Vagina (tissue), 2 donors: Measurements from ENCODE around the gene FAM200A. TPM values are rescaled to one million over a fixed set of nuclear protein-coding genes. Genes with fewer than 3 reads are reported as not detected.
A peak's percentile ranks its signal among the peaks of the same experiment; 100 is the strongest.

Experiments used
- DNase-seq, 2 donors: peaks; one replicate each; pipeline ENCODE4 v3.0.0-alpha.2; 2017; ENCODE audit errors: extremely low spot score in 2 of 2
- H3K27ac ChIP-seq: fragments of 200-600 bp; sonication (generic); one replicate; pipeline ENCODE4 v1.5.1; 2019
- H3K27me3 ChIP-seq: fragments of 200-600 bp; sonication (generic); one replicate; pipeline ENCODE4 v1.5.1; 2019
- H3K36me3 ChIP-seq, 2 donors: fragments of 200-600 bp; sonication (generic); one replicate each; pipeline ENCODE4 v1.5.1; 2017 to 2019
- H3K4me1 ChIP-seq: fragments of 200-600 bp; sonication (generic); one replicate; pipeline ENCODE4 v1.5.1; 2019
- H3K4me3 ChIP-seq, 2 donors: fragments of 200-600 bp; sonication (generic); 1 replicate in 1 of 2; 2 replicates in 1 of 2; pipeline ENCODE4 v1.5.1; 2016 to 2019
- H3K9me3 ChIP-seq: fragments of 200-600 bp; sonication (generic); one replicate; pipeline ENCODE4 v1.5.1; 2019
- CTCF ChIP-seq, 3 experiments: fragments of 450-650 bp in 2 of 3; fragments of 200-600 bp in 1 of 3; sonication (generic) in 1 of 3; IDR thresholded peaks; one replicate each; pipeline ENCODE4 v1.5.1; 2017 to 2019; ENCODE audit warnings: antibody characterized with exemption in 3 of 3, mild to moderate bottlenecking in 2 of 3, moderate library complexity in 2 of 3
- POLR2A ChIP-seq, 2 donors: fragments of 450-650 bp; IDR thresholded peaks; one replicate each; pipeline ENCODE4 v1.6.1; 2017; ENCODE audit warnings: antibody characterized with exemption in 2 of 2, mild to moderate bottlenecking in 2 of 2, moderate library complexity in 2 of 2
- POLR2AphosphoS5 ChIP-seq, 2 donors: sonication (generic); formaldehyde crosslinking; IDR thresholded peaks; one replicate each; pipeline ENCODE4 v1.9.0; 2017; ENCODE audit warnings: antibody characterized with exemption in 2 of 2, mild to moderate bottlenecking in 2 of 2, low read depth in 1 of 2; ENCODE audit not compliant: insufficient read depth in 1 of 2
- intact Hi-C: fragments of 100-400 bp; cut with DNase I; formaldehyde crosslinking; loops from one replicate; pipeline ENCODE4 v1.15.1; 2023
- total RNA-seq: library from RNA; depleted of rRNA; stranded (reverse); fragments of >200 nt; gene quantifications from one replicate; pipeline ENCODE4 v1.2.3, GENCODE V29; 2016

FAM200A gene
- total RNA-seq, 1 donor from 2014 or later, result 3.4 TPM

- peaks cover 4 to 48% of the 10 kb centered on the region in 2 donors for H3K36me3 ChIP-seq
- TF ChIP-seq CTCF (IDR thresholded peaks at IDR 0.05) (no peak), POLR2AphosphoS5 (IDR thresholded peaks at IDR 0.05; ENCODE audit: insufficient read depth in 1 of 2, low read depth in 1 of 2) (no peak), POLR2A (IDR thresholded peaks at IDR 0.05) (no peak)
- no peaks in the 10 kb centered on the region for H3K9me3 ChIP-seq
- DNase-seq, result no peak
- intact Hi-C loops, result no loop called here
- peak overlapping the region; percentile 85 for H3K27ac ChIP-seq
- H3K27me3 ChIP-seq, result no peaks in the 10 kb centered on the region
- H3K4me1 ChIP-seq, result peaks cover 59% of the 10 kb centered on the region
- no peak overlapping the region for H3K4me3 ChIP-seq
These were observed 10.3 kb upstream of the FAM200A start for GRCh38 chr7:99562114-99562784.

GRCh38 chr7:99561737-99562051, 9.8 kb upstream of the FAM200A start:
- TF ChIP-seq POLR2A (IDR thresholded peaks at IDR 0.05) (no peak), CTCF (IDR thresholded peaks at IDR 0.05) (no peak), POLR2AphosphoS5 (IDR thresholded peaks at IDR 0.05; ENCODE audit: insufficient read depth in 1 of 2, low read depth in 1 of 2) (no peak)
- Histone ChIP-seq H3K9me3 (no peaks in the 10 kb centered on the region), H3K4me3 (no peak overlapping the region), H3K36me3 (peaks cover 4 to 48% of the 10 kb centered on the region in 2 donors), H3K27ac (peak overlapping the region; percentile 85), H3K27me3 (no peaks in the 10 kb centered on the region), H3K4me1 (peaks cover 64% of the 10 kb centered on the region)
- intact Hi-C loops, result no loop called here
- no peak for DNase-seq

- peak overlapping the region; percentile 85 for H3K27ac ChIP-seq
- peaks cover 4 to 43% of the 10 kb centered on the region in 2 donors for H3K36me3 ChIP-seq
- H3K4me3 ChIP-seq, result no peak overlapping the region
- intact Hi-C loops, result no loop called here
- H3K4me1 ChIP-seq, result peaks cover 70% of the 10 kb centered on the region
- DNase-seq, result no peak
- no peak for TF ChIP-seq CTCF (IDR thresholded peaks at IDR 0.05)
- no peak for TF ChIP-seq POLR2A (IDR thresholded peaks at IDR 0.05)
- TF ChIP-seq POLR2AphosphoS5 (IDR thresholded peaks at IDR 0.05; ENCODE audit: insufficient read depth in 1 of 2, low read depth in 1 of 2), result peak in 1 of 2 donors; percentile 62
- H3K9me3 ChIP-seq, result no peaks in the 10 kb centered on the region
- no peaks in the 10 kb centered on the region for H3K27me3 ChIP-seq
These were observed 9.2 kb upstream of the FAM200A start for GRCh38 chr7:99560834-99561736.

GRCh38 chr7:99559175-99559915, 7.4 kb upstream of the FAM200A start:
- no peak for DNase-seq
- H3K27me3 ChIP-seq, result no peaks in the 10 kb centered on the region
- H3K4me3 ChIP-seq, result peak overlapping the region; percentile 70 to 84
- peaks cover 4 to 44% of the 10 kb centered on the region in 2 donors for H3K36me3 ChIP-seq
- H3K4me1 ChIP-seq, result peaks cover 75% of the 10 kb centered on the region
- no peaks in the 10 kb centered on the region for H3K9me3 ChIP-seq
- intact Hi-C loops, result no loop called here
- H3K27ac ChIP-seq, result peak overlapping the region; percentile 96
- TF ChIP-seq CTCF (IDR thresholded peaks at IDR 0.05), result no peak
- TF ChIP-seq POLR2A (IDR thresholded peaks at IDR 0.05), result no peak
- no peak for TF ChIP-seq POLR2AphosphoS5 (IDR thresholded peaks at IDR 0.05; ENCODE audit: insufficient read depth in 1 of 2, low read depth in 1 of 2)
